Measurements from ENCODE around the gene BBC3. TPM values are rescaled to one million over a fixed set of nuclear protein-coding genes. Genes with fewer than 3 reads are reported as not detected.

The BBC3 gene
- total and polyA plus RNA-seq, 2 experiments from 2014 or later: 23.4 to 31.9 TPM

DNA sequence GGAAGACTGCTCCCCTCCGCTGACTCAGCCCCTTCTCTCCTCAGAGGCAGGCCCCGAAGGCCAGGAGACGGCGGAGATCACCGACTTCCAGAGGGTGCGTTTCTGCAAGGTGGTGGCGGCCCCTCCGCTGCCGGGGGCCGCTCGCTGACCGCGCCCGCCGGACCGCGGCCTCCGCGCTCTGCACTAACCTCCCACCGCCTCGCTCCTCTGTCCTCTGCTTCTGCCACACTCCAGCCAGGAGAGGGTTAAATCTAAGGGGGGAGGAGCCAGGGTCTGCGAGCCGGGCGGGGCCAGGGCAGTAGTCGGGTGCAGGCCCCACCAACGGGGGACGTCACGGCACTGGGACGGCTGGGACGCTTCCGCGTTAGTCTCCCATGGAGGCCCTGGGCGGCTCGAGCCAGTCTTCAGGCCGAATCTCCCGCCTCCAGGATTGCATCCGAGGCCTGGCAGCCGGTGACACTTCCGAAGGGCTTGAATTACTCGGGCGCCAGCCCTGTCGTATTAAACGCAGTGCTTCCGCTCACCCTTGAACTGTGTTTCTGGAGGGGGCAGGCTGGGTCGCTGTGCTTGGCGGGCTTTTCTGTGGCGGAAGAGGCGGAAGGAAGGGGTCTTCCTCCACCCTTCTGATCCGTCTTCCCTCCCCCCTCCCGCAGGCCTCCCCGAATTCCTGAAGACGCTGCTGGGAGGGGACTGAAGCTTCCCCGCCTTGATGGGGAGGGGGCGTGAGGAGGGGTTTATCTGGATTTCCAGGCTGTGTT is 42.5 kb upstream of the BBC3 start:
- Histone ChIP-seq H3K4me1 (ENCODE audit: insufficient read depth) (peaks cover 11% of the 10 kb centered on the region; the same call in 1 of the 2 replicates), H2AFZ (peak overlapping the region; percentile 72), H3K27me3 (ENCODE audit: insufficient read depth) (peaks cover 8% of the 10 kb centered on the region), H3K9me2 (ENCODE audit: insufficient read depth) (no peaks in the 10 kb centered on the region), H3K79me2 (replicated peaks; ENCODE audit: insufficient read depth) (no peaks in the 10 kb centered on the region), H3K4me2 (peak overlapping the region; percentile 95), H3F3A (replicated peaks; ENCODE audit: low read depth) (peaks cover 20% of the 10 kb centered on the region), H3K36me3 (ENCODE audit: insufficient read depth) (no peaks in the 10 kb centered on the region), H3K27ac (ENCODE audit: low read depth) (peak overlapping the region; percentile 100), H3K4me3 (peak overlapping the region; percentile 83), H4K20me1 (replicated peaks; ENCODE audit: insufficient read depth) (peaks cover 3% of the 10 kb centered on the region)
- peaks cover 31% of the 10 kb centered on the region for H3K27me3 Mint-ChIP-seq (ENCODE audit: insufficient read depth, low read depth, poor library complexity)
- DNase-seq (ENCODE audit: low spot score) (peak; percentile 95), ATAC-seq (peak; percentile 72)
- peaks cover 24% of the 10 kb centered on the region for H3K4me1 Mint-ChIP-seq
- peak; percentile 74 for TF ChIP-seq CREB1 (CRISPR knock-in tag; IDR thresholded peaks at IDR 0.05; ENCODE audit: low read depth)
- peak; percentile 54; the same call in 1 of the 2 replicates for TF ChIP-seq POLR2AphosphoS5 (IDR thresholded peaks at IDR 0.05; ENCODE audit: low read depth)
- TF ChIP-seq, protein P1, sequence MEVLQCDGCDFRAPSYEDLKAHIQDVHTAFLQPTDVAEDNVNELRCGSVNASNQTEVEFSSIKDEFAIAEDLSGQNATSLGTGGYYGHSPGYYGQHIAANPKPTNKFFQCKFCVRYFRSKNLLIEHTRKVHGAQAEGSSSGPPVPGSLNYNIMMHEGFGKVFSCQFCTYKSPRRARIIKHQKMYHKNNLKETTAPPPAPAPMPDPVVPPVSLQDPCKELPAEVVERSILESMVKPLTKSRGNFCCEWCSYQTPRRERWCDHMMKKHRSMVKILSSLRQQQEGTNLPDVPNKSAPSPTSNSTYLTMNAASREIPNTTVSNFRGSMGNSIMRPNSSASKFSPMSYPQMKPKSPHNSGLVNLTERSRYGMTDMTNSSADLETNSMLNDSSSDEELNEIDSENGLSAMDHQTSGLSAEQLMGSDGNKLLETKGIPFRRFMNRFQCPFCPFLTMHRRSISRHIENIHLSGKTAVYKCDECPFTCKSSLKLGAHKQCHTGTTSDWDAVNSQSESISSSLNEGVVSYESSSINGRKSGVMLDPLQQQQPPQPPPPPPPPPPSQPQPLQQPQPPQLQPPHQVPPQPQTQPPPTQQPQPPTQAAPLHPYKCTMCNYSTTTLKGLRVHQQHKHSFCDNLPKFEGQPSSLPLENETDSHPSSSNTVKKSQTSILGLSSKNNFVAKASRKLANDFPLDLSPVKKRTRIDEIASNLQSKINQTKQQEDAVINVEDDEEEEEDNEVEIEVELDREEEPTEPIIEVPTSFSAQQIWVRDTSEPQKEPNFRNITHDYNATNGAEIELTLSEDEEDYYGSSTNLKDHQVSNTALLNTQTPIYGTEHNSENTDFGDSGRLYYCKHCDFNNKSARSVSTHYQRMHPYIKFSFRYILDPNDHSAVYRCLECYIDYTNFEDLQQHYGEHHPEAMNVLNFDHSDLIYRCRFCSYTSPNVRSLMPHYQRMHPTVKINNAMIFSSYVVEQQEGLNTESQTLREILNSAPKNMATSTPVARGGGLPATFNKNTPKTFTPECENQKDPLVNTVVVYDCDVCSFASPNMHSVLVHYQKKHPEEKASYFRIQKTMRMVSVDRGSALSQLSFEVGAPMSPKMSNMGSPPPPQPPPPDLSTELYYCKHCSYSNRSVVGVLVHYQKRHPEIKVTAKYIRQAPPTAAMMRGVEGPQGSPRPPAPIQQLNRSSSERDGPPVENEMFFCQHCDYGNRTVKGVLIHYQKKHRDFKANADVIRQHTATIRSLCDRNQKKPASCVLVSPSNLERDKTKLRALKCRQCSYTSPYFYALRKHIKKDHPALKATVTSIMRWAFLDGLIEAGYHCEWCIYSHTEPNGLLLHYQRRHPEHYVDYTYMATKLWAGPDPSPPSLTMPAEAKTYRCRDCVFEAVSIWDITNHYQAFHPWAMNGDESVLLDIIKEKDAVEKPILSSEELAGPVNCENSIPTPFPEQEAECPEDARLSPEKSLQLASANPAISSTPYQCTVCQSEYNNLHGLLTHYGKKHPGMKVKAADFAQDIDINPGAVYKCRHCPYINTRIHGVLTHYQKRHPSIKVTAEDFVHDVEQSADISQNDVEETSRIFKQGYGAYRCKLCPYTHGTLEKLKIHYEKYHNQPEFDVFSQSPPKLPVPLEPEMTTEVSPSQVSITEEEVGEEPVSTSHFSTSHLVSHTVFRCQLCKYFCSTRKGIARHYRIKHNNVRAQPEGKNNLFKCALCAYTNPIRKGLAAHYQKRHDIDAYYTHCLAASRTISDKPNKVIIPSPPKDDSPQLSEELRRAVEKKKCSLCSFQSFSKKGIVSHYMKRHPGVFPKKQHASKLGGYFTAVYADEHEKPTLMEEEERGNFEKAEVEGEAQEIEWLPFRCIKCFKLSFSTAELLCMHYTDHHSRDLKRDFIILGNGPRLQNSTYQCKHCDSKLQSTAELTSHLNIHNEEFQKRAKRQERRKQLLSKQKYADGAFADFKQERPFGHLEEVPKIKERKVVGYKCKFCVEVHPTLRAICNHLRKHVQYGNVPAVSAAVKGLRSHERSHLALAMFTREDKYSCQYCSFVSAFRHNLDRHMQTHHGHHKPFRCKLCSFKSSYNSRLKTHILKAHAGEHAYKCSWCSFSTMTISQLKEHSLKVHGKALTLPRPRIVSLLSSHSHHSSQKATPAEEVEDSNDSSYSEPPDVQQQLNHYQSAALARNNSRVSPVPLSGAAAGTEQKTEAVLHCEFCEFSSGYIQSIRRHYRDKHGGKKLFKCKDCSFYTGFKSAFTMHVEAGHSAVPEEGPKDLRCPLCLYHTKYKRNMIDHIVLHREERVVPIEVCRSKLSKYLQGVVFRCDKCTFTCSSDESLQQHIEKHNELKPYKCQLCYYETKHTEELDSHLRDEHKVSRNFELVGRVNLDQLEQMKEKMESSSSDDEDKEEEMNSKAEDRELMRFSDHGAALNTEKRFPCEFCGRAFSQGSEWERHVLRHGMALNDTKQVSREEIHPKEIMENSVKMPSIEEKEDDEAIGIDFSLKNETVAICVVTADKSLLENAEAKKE (CRISPR knock-in tag; IDR thresholded peaks at IDR 0.05): no peak
- H3K36me3 Mint-ChIP-seq (ENCODE audit: low read depth): peaks cover 23% of the 10 kb centered on the region
- H3K27ac Mint-ChIP-seq: peak overlapping the region; percentile 99
- H3K9me3 Mint-ChIP-seq: no peaks in the 10 kb centered on the region; the same call in 2 of the 3 replicates
- H3K4me3 Mint-ChIP-seq: peak overlapping the region; percentile 88

Measured in GM23338 (cell line).